GM12878 (cell line): ENCODE measurements around the gene BRINP2. TPM values are rescaled to one million over a fixed set of nuclear protein-coding genes. Genes with fewer than 3 reads are reported as not detected.

Experiments used
- ATAC-seq: fragments of 200-7000 bp; cut with Tn5 transposase; 3 replicates; pipeline ENCODE4 v1.9.1; 2020; ENCODE audit warnings: mild to moderate bottlenecking, moderate library complexity
- BruUV-seq: library from RNA; stranded (reverse); fragments of 400-500 nt; replicated peaks from 2 replicates; lab custom pipeline; 2021; lab: Mats Ljungman, UMichigan
- CTCF ChIA-PET: fragments of 300-600 bp; sonication (Branson Sonifier 250); formaldehyde crosslinking; extraction: SDS; loops from one replicate; lab custom pipeline; 2021; ENCODE audit warnings: inconsistent platforms; lab: Yijun Ruan, JAX
- POLR2A ChIA-PET: fragments of 350-600 bp; formaldehyde crosslinking; extraction: SDS; loops from one replicate; lab custom pipeline; 2021; ENCODE audit warnings: inconsistent platforms; lab: Charles Lee
- RAD21 ChIA-PET: fragments of 300-600 bp; sonication (Branson Sonifier 250); formaldehyde crosslinking; loops from one replicate; lab custom pipeline; 2023; ENCODE audit warnings: antibody characterized with exemption; ENCODE audit not compliant: unreplicated experiment; lab: Charles Lee
- SMC1A ChIA-PET: fragments of 300-600 bp; sonication (Branson Sonifier 250); formaldehyde crosslinking; loops from one replicate; lab custom pipeline; 2023; ENCODE audit not compliant: unreplicated experiment, uncharacterized antibody; lab: Charles Lee
- DNase-seq: peaks from one replicate; pipeline ENCODE4 v3.0.0-alpha.2; 2011; ENCODE audit warnings: low read depth, low spot score
- FAIRE-seq: peaks from 3 replicates; lab custom pipeline; 2011; peaks lifted over from hg19 to GRCh38; lab: Jason Lieb, UNC
- H2AFZ ChIP-seq: 2 replicates; pipeline ENCODE4 v1.6.0; 2011; ENCODE audit warnings: low read depth, low read length, control low read depth; ENCODE audit not compliant: control insufficient read depth
- H3K27ac ChIP-seq: 2 replicates; pipeline ENCODE4 v1.5.1; 2011; ENCODE audit warnings: control low read depth; ENCODE audit not compliant: control insufficient read depth, insufficient read depth
- H3K27me3 ChIP-seq, 2 experiments: replicated peaks in 1 of 2; 2 replicates each; pipeline versions ENCODE4 v1.6.0 to v1.6.1; 2011; ENCODE audit warnings: low read length in 1 of 2; ENCODE audit not compliant: control insufficient read depth in 2 of 2, insufficient read depth in 2 of 2
- H3K36me3 ChIP-seq, 2 experiments: 2 replicates each; pipeline ENCODE4 v1.5.1; 2011; ENCODE audit warnings: low read length in 1 of 2; ENCODE audit not compliant: control insufficient read depth in 2 of 2, insufficient read depth in 2 of 2
- H3K4me1 ChIP-seq: 2 replicates; pipeline ENCODE4 v1.6.1; 2011; ENCODE audit warnings: mild to moderate bottlenecking, low read length, moderate library complexity, mixed read lengths; ENCODE audit not compliant: control insufficient read depth, insufficient read depth
- H3K4me2 ChIP-seq: 2 replicates; pipeline ENCODE4 v1.6.0; 2011; ENCODE audit warnings: control low read depth; ENCODE audit not compliant: control insufficient read depth, insufficient read depth
- H3K4me3 ChIP-seq: fragments of 200-600 bp; sonication (generic); 2 replicates; pipeline ENCODE4 v1.5.1; 2016
- H3K79me2 ChIP-seq: 2 replicates; pipeline ENCODE4 v1.6.0; 2011; ENCODE audit warnings: low read length; ENCODE audit not compliant: control insufficient read depth, insufficient read depth
- H3K9ac ChIP-seq: 2 replicates; pipeline ENCODE4 v1.8.0; 2011; ENCODE audit warnings: low read length, control low read depth, mixed read lengths; ENCODE audit not compliant: control insufficient read depth, insufficient read depth
- H3K9me3 ChIP-seq: replicated peaks from 3 replicates; pipeline ENCODE4 v1.5.1; 2011; ENCODE audit warnings: mild to moderate bottlenecking, low read length; ENCODE audit not compliant: control insufficient read depth, insufficient read depth
- H4K20me1 ChIP-seq: 2 replicates; pipeline ENCODE4 v1.6.0; 2011; ENCODE audit not compliant: control insufficient read depth, insufficient read depth
- ASH2L ChIP-seq: fragments of 300-600, 200-600 bp; sonication (generic); IDR thresholded peaks from 2 replicates; pipeline ENCODE4 v1.6.1; 2017; ENCODE audit warnings: low read depth, mild to moderate bottlenecking, borderline replicate concordance
- BACH1 ChIP-seq: fragments of 450-650 bp; IDR thresholded peaks from 2 replicates; pipeline ENCODE4 v1.6.1; 2017; ENCODE audit warnings: mild to moderate bottlenecking, borderline replicate concordance
- CEBPB ChIP-seq, 2 experiments: fragments of 150-350 bp in 1 of 2; IDR thresholded peaks; 2 replicates each; pipeline ENCODE4 v1.6.1; 2012 to 2014; ENCODE audit warnings: low read depth in 2 of 2, low read length in 2 of 2, borderline replicate concordance in 1 of 2, inconsistent platforms in 1 of 2
- CHD2 ChIP-seq: IDR thresholded peaks from 2 replicates; pipeline ENCODE4 v1.6.1; 2011; ENCODE audit warnings: low read depth, low read length, improper control_type of control experiment, borderline replicate concordance
- FOXM1 ChIP-seq: IDR thresholded peaks from 2 replicates; pipeline ENCODE4 v1.6.1; 2012; ENCODE audit warnings: low read depth, mild to moderate bottlenecking, inconsistent platforms, low read length, moderate library complexity
- IRF5 ChIP-seq: fragments of 450-650 bp; IDR thresholded peaks from 2 replicates; pipeline ENCODE4 v1.6.1; 2017; ENCODE audit warnings: borderline replicate concordance
- MTA3 ChIP-seq: IDR thresholded peaks from 2 replicates; pipeline ENCODE4 v1.6.1; 2012; ENCODE audit warnings: low read length, inconsistent platforms, borderline replicate concordance
- MYB ChIP-seq: fragments of 150-350 bp; IDR thresholded peaks from 2 replicates; pipeline ENCODE4 v1.6.1; 2014; ENCODE audit warnings: mild to moderate bottlenecking, low read depth, low read length, borderline replicate concordance
- POLR2AphosphoS5 ChIP-seq: IDR thresholded peaks from 2 replicates; pipeline ENCODE4 v1.6.1; 2011; ENCODE audit warnings: mild to moderate bottlenecking, low read length, inconsistent platforms
- POU2F2 ChIP-seq: IDR thresholded peaks from 3 replicates; pipeline ENCODE4 v1.6.1; 2011; ENCODE audit warnings: low read depth, mild to moderate bottlenecking, low read length, borderline replicate concordance
- SIN3A ChIP-seq: IDR thresholded peaks from 2 replicates; pipeline ENCODE4 v1.6.1; 2012; ENCODE audit warnings: low read depth, low read length, improper control_type of control experiment
- SMAD1 ChIP-seq: fragments of 450-650 bp; IDR thresholded peaks from 2 replicates; pipeline ENCODE4 v1.6.1; 2018; ENCODE audit warnings: mild to moderate bottlenecking, low read depth; ENCODE audit not compliant: partially characterized antibody
- SP1 ChIP-seq: IDR thresholded peaks from one replicate; pipeline ENCODE4 v1.6.1; 2011; ENCODE audit warnings: low read depth, low read length
- SPI1 ChIP-seq: IDR thresholded peaks from 2 replicates; pipeline ENCODE4 v1.6.1; 2011; ENCODE audit warnings: low read depth, mild to moderate bottlenecking, low read length, moderate library complexity, borderline replicate concordance; ENCODE audit not compliant: insufficient read depth
- SREBF1 ChIP-seq: IDR thresholded peaks from 2 replicates; pipeline ENCODE4 v1.6.1; 2012; ENCODE audit warnings: mild to moderate bottlenecking, low read length
- TCF12 ChIP-seq: IDR thresholded peaks from 2 replicates; pipeline ENCODE4 v1.6.1; 2011; ENCODE audit warnings: low read depth, mild to moderate bottlenecking, low read length
- ZBED1 ChIP-seq: IDR thresholded peaks from 2 replicates; pipeline ENCODE4 v1.6.1; 2016; ENCODE audit warnings: borderline replicate concordance
- WGBS: methylation state at CpG from one replicate; pipeline ENCODE4 v1.1.6; 2016; ENCODE audit warnings: low lambda C conversion rate; ENCODE audit not compliant: insufficient replicate concordance, insufficient coverage; ENCODE audit errors: missing lambda C conversion rate; 5-methylcytosine and 5-hydroxymethylcytosine counted together
- in situ Hi-C: fragments of 300-500 bp; cut with MboI; formaldehyde crosslinking; loops from 9 replicates; pipeline ENCODE4 v1.14.3; 2018; ENCODE audit warnings: mixed read lengths
- intact Hi-C: fragments of 100-400 bp; cut with micrococcal nuclease; formaldehyde crosslinking; loops from one replicate; pipeline ENCODE4 v1.14.2; 2022; ENCODE audit not compliant: unreplicated experiment
- polyA plus RNA-seq, 11 experiments: library from polyadenylated mRNA; depleted of rRNA in 4 of 11; unstranded in 6 of 11; stranded (reverse) in 5 of 11; fragments of >200 nt; fragmentation: Nextera tagmentation in 4 of 11; fragmentation: Illumina TruSeq in 1 of 11; extraction: Ambion mirVana in 4 of 11; extraction: Trizol in 1 of 11; gene quantifications; 1 replicate in 1 of 11; 2 replicates in 10 of 11; pipeline versions ENCODE4 v1.2.1 to v1.2.3, GENCODE V29; 2011 to 2016; ENCODE audit warnings: inconsistent platforms in 2 of 11, missing spikeins in 2 of 11, low read depth in 1 of 11
- total RNA-seq, 4 experiments: library from RNA; depleted of rRNA in 3 of 4; stranded (reverse); fragments of >200 nt in 3 of 4; fragmentation: Illumina TruSeq in 1 of 4; extraction: Trizol in 1 of 4; gene quantifications; 2 replicates each; pipeline versions ENCODE4 v1.2.1 to v1.2.3, GENCODE V29; 2013 to 2021
- TF ChIP-seq, protein P1 (sequence below): fragments of 450-650 bp; IDR thresholded peaks from 2 replicates; pipeline ENCODE4 v1.6.1; 2017; ENCODE audit warnings: low read depth, mild to moderate bottlenecking, moderate library complexity
- TF ChIP-seq, protein P2 (sequence below): fragments of 150-350 bp; IDR thresholded peaks from 2 replicates; pipeline ENCODE4 v1.6.1; 2014; ENCODE audit warnings: mild to moderate bottlenecking, low read depth, low read length

The BRINP2 gene
- total and polyA plus RNA-seq, 10 of the 15 experiments (the other 5 are each of a cell fraction or from before 2014, with no cell fraction given) = 0.03 TPM; not detected in 9

- DNase-seq = no peak
- POLR2A ChIA-PET = no interaction called here
- no peaks in the 10 kb centered on the region for H3K9me3 ChIP-seq
- whole genome bisulfite sequencing = 0% methylated on average over 1 of the region's 1 CpG
- H3K36me3 ChIP-seq = no peaks in the 10 kb centered on the region
- no peak; the same call in 2 of the 3 replicates for ATAC-seq
- CTCF ChIA-PET = interaction anchor here (0.6 to 3.6 kb wide), 18 partner anchors 9 to 1865 kb away, joined by 3 to 35 read pairs (median 4); partner anchors contain the start of genes BRINP2 and SEC16B
- in situ Hi-C loops = loop anchor here (10.0 kb wide), 1 partner anchor 689 kb away; no protein-coding TSS in a partner anchor
- no peaks in the 10 kb centered on the region for H3K79me2 ChIP-seq
- H3K27ac ChIP-seq = no peak overlapping the region
- H4K20me1 ChIP-seq = no peaks in the 10 kb centered on the region
- no peak overlapping the region for H2AFZ ChIP-seq
- SMC1A ChIA-PET = interaction anchor here (1.0 to 4.6 kb wide), 5 partner anchors 10 to 689 kb away, joined by 3 to 21 read pairs (median 7); no protein-coding TSS in a partner anchor
- no peak overlapping the region for H3K9ac ChIP-seq
- no peak for FAIRE-seq
- H3K4me3 ChIP-seq = no peak overlapping the region
- intact Hi-C loops = no loop called here
- BruUV-seq = no TSS peak
- no peaks in the 10 kb centered on the region for H3K27me3 ChIP-seq
- H3K4me2 ChIP-seq = no peak overlapping the region
- no peak for TF ChIP-seq SIN3A
- TF ChIP-seq CHD2 = no peak
- no peak for TF ChIP-seq IRF5
- no peak for TF ChIP-seq SREBF1
- no peak for TF ChIP-seq BACH1
- no peak for TF ChIP-seq CEBPB (IDR thresholded peaks at IDR 0.05; ENCODE audit: borderline replicate concordance in 1 of 2, low read depth in 2 of 2, low read length in 2 of 2)
- TF ChIP-seq MTA3 = no peak
- TF ChIP-seq POLR2AphosphoS5 = no peak
- TF ChIP-seq, protein P1, sequence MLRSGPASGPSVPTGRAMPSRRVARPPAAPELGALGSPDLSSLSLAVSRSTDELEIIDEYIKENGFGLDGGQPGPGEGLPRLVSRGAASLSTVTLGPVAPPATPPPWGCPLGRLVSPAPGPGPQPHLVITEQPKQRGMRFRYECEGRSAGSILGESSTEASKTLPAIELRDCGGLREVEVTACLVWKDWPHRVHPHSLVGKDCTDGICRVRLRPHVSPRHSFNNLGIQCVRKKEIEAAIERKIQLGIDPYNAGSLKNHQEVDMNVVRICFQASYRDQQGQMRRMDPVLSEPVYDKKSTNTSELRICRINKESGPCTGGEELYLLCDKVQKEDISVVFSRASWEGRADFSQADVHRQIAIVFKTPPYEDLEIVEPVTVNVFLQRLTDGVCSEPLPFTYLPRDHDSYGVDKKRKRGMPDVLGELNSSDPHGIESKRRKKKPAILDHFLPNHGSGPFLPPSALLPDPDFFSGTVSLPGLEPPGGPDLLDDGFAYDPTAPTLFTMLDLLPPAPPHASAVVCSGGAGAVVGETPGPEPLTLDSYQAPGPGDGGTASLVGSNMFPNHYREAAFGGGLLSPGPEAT = no peak
- no peak for TF ChIP-seq POU2F2
- no peak for TF ChIP-seq MYB
- no peak for TF ChIP-seq SMAD1
- no peak for TF ChIP-seq SPI1
- no peak for TF ChIP-seq ZBED1
- no peak for TF ChIP-seq ASH2L
- TF ChIP-seq, protein P2, sequence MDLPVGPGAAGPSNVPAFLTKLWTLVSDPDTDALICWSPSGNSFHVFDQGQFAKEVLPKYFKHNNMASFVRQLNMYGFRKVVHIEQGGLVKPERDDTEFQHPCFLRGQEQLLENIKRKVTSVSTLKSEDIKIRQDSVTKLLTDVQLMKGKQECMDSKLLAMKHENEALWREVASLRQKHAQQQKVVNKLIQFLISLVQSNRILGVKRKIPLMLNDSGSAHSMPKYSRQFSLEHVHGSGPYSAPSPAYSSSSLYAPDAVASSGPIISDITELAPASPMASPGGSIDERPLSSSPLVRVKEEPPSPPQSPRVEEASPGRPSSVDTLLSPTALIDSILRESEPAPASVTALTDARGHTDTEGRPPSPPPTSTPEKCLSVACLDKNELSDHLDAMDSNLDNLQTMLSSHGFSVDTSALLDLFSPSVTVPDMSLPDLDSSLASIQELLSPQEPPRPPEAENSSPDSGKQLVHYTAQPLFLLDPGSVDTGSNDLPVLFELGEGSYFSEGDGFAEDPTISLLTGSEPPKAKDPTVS = no peak
- TF ChIP-seq FOXM1 = no peak
- no peak for TF ChIP-seq TCF12
- TF ChIP-seq SP1 = no peak
- H3K4me1 ChIP-seq = no peaks in the 10 kb centered on the region
- RAD21 ChIA-PET = interaction anchor here (1.2 to 2.9 kb wide), 4 partner anchors 99 to 691 kb away, joined by 4 to 16 read pairs (median 9); no protein-coding TSS in a partner anchor
These were observed 84.7 kb downstream of the BRINP2 start for GRCh38 chr1:177255411-177255810.
